Gastrocnemius medialis (tissue), 4 donors: ENCODE measurements around the gene APBB3.
"Not testable (repeated sequence)": the region's sequence is repeated elsewhere in the genome, so short reads cannot be mapped to it uniquely, and the experiment has no call there.

Source experiments
- POLR2A ChIP-seq, 2 donors: fragments of 450-650 bp; IDR thresholded peaks; one replicate each; pipeline ENCODE4 v1.6.1; 2017; ENCODE audit warnings: antibody characterized with exemption in 2 of 2, mild to moderate bottlenecking in 2 of 2, moderate library complexity in 2 of 2
- TF ChIP-seq, protein P1 (sequence below), 5 experiments: fragments of 450-650 bp in 3 of 5; fragments of 200-600 bp in 2 of 5; sonication (generic) in 2 of 5; IDR thresholded peaks in 4 of 5; conservative IDR thresholded peaks in 1 of 5; 1 replicate in 4 of 5; 2 replicates in 1 of 5; pipeline ENCODE4 v1.5.1; 2016 to 2019; ENCODE audit warnings: antibody characterized with exemption in 5 of 5, mild to moderate bottlenecking in 3 of 5, moderate library complexity in 3 of 5

DNA sequence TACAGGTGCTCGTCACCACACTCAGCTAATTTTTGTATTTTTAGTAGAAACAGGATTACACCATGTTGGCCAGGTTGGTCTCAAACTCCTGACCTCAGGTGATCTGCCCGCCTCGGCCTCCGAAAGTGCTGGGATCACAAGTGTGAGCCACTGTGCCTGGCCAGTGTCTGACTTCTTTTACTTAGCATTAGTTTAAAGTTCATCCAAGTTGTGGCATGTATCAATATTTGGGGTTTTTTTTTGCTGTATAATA lies 39.0 kb upstream of the APBB3 start:
- TF ChIP-seq, protein P1, sequence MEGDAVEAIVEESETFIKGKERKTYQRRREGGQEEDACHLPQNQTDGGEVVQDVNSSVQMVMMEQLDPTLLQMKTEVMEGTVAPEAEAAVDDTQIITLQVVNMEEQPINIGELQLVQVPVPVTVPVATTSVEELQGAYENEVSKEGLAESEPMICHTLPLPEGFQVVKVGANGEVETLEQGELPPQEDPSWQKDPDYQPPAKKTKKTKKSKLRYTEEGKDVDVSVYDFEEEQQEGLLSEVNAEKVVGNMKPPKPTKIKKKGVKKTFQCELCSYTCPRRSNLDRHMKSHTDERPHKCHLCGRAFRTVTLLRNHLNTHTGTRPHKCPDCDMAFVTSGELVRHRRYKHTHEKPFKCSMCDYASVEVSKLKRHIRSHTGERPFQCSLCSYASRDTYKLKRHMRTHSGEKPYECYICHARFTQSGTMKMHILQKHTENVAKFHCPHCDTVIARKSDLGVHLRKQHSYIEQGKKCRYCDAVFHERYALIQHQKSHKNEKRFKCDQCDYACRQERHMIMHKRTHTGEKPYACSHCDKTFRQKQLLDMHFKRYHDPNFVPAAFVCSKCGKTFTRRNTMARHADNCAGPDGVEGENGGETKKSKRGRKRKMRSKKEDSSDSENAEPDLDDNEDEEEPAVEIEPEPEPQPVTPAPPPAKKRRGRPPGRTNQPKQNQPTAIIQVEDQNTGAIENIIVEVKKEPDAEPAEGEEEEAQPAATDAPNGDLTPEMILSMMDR (IDR thresholded peaks at IDR 0.05 in 4 of 5, conservative IDR thresholded peaks at IDR 0.05 in 1 of 5): not testable (repeated sequence)
- TF ChIP-seq POLR2A (IDR thresholded peaks at IDR 0.05): not testable (repeated sequence)
